Gastrocnemius medialis (tissue), 4 donors: ENCODE data around the gene PRR15. TPM values are rescaled to one million over a fixed set of nuclear protein-coding genes. Genes with fewer than 3 reads are reported as not detected.
A peak's percentile ranks its signal among the peaks of the same experiment; 100 is the strongest.

Experiments
- ATAC-seq, 2 donors: fragments of 150-250 bp; one replicate each; pipeline ENCODE4 v1.9.1; 2016
- DNase-seq, 2 donors: peaks; one replicate each; pipeline ENCODE4 v3.0.0-alpha.2; 2019
- H3K27ac ChIP-seq, 4 donors: fragments of 200-600 bp; sonication (generic); 1 replicate in 1 of 4; 2 replicates in 3 of 4; pipeline ENCODE4 v1.5.1; 2016 to 2018; ENCODE audit warnings: mild to moderate bottlenecking in 2 of 4, moderate library complexity in 1 of 4
- H3K27me3 ChIP-seq, 3 donors: fragments of 200-600 bp; sonication (generic) in 2 of 3; 1 replicate in 1 of 3; 2 replicates in 2 of 3; pipeline versions ENCODE4 v1.5.1 to v1.6.0; 2016 to 2019; ENCODE audit warnings: mild to moderate bottlenecking in 1 of 3, moderate library complexity in 1 of 3
- H3K36me3 ChIP-seq, 2 donors: fragments of 200-600 bp; sonication (generic) in 1 of 2; one replicate each; pipeline ENCODE4 v1.5.1; 2017 to 2018
- H3K4me1 ChIP-seq, 2 donors: fragments of 200-600 bp; sonication (generic) in 1 of 2; one replicate each; pipeline ENCODE4 v1.5.1; 2016 to 2017; ENCODE audit warnings: mild to moderate bottlenecking in 2 of 2
- H3K4me3 ChIP-seq, 4 donors: fragments of 200-600 bp; sonication (generic) in 3 of 4; 1 replicate in 1 of 4; 2 replicates in 3 of 4; pipeline ENCODE4 v1.5.1; 2016 to 2019; ENCODE audit warnings: mild to moderate bottlenecking in 2 of 4
- H3K9me3 ChIP-seq, 3 donors: fragments of 200-600 bp; sonication (generic) in 2 of 3; 1 replicate in 1 of 3; 2 replicates in 2 of 3; pipeline ENCODE4 v1.5.1; 2016 to 2019
- CTCF ChIP-seq, 5 experiments: fragments of 450-650 bp in 3 of 5; fragments of 200-600 bp in 2 of 5; sonication (generic) in 2 of 5; IDR thresholded peaks in 4 of 5; conservative IDR thresholded peaks in 1 of 5; 1 replicate in 4 of 5; 2 replicates in 1 of 5; pipeline ENCODE4 v1.5.1; 2016 to 2019; ENCODE audit warnings: antibody characterized with exemption in 5 of 5, mild to moderate bottlenecking in 3 of 5, moderate library complexity in 3 of 5
- POLR2A ChIP-seq, 2 donors: fragments of 450-650 bp; IDR thresholded peaks; one replicate each; pipeline ENCODE4 v1.6.1; 2017; ENCODE audit warnings: antibody characterized with exemption in 2 of 2, mild to moderate bottlenecking in 2 of 2, moderate library complexity in 2 of 2
- in situ Hi-C, 4 donors: fragments of 200-750 bp; cut with MboI; loops; one replicate each; pipeline versions ENCODE4 v1.15.0 to v1.8.0; 2017; ENCODE audit warnings: low sequenced_read_pairs in 4 of 4
- intact Hi-C: fragments of 100-400 bp; cut with DNase I; formaldehyde crosslinking; loops from one replicate; pipeline ENCODE4 v1.15.1; 2023; ENCODE audit warnings: low total_unique reads
- total RNA-seq, 4 donors: library from RNA; depleted of rRNA; stranded (reverse); fragments of >200 nt; gene quantifications; one replicate each; pipeline versions ENCODE4 v1.1.0 to v1.2.3, GENCODE V29; 2016

PRR15 gene
- total RNA-seq, 4 donors from 2014 or later: 0.20 to 1.3 TPM; not detected in 2

- ATAC-seq (no peak), DNase-seq (no peak)
- no peak overlapping the region for H3K4me3 ChIP-seq
- no peak for TF ChIP-seq POLR2A (IDR thresholded peaks at IDR 0.05)
- TF ChIP-seq CTCF (IDR thresholded peaks at IDR 0.05 in 4 of 5, conservative IDR thresholded peaks at IDR 0.05 in 1 of 5): no peak
- no peaks in the 10 kb centered on the region for H3K9me3 ChIP-seq
- no peak overlapping the region for H3K27ac ChIP-seq
- in situ Hi-C loops (no loop called here), intact Hi-C loops (no loop called here)
- no peaks in the 10 kb centered on the region for H3K27me3 ChIP-seq
- no peaks in the 10 kb centered on the region for H3K36me3 ChIP-seq
- no peaks in the 10 kb centered on the region for H3K4me1 ChIP-seq
These were observed 43.2 kb downstream of the PRR15 start for GRCh38 chr7:29606830-29607229.

DNA sequence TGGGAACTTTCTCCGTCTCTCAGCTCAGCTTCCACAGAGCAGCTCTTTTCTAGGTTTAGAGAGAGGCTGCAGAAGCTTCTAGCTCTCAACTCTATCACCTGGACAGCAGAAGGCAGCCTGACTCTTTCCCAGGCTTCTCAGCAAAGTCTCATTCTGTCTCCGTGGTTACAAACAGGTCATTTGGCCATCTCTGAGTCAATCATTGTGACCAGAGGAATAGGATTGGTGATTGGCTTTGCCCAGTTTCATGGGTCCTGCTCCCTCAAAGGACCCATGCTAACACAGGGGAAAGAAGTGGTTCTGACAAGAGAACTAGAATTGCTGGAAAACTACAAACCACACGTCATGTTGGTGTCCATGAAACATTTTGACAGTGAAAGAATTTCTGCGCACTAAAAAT lies 43.6 kb downstream of the PRR15 start:
- TF ChIP-seq POLR2A (IDR thresholded peaks at IDR 0.05) (no peak), CTCF (IDR thresholded peaks at IDR 0.05 in 4 of 5, conservative IDR thresholded peaks at IDR 0.05 in 1 of 5) (no peak)
- no peaks in the 10 kb centered on the region for H3K4me1 ChIP-seq
- no peak overlapping the region for H3K27ac ChIP-seq
- H3K27me3 ChIP-seq: no peaks in the 10 kb centered on the region
- no peak for ATAC-seq
- H3K4me3 ChIP-seq: no peak overlapping the region
- no peaks in the 10 kb centered on the region for H3K9me3 ChIP-seq
- DNase-seq: no peak
- intact Hi-C loops (no loop called here), in situ Hi-C loops (no loop called here)
- H3K36me3 ChIP-seq: no peaks in the 10 kb centered on the region

DNA sequence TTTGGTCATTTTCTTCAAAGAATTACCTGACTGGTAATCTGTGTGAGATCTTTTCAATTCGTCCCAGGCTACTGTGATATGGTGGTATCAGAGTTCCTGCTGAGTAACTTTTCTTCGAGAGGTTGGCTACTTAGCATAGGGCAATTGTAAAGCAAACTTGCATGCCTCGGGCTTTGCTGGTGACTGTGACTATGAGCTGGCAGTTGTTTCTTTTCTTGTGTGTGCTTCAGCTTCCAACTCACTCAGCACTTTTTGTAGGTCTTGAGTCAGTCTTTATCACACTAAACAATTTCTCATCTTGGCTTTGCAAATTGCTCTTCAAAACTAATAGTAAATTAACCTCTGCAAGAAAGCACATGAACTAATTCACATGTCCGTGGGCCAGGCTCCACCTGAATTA lies 44.3 kb downstream of the PRR15 start:
- TF ChIP-seq POLR2A (IDR thresholded peaks at IDR 0.05) (no peak), CTCF (IDR thresholded peaks at IDR 0.05 in 4 of 5, conservative IDR thresholded peaks at IDR 0.05 in 1 of 5) (no peak)
- ATAC-seq (no peak), DNase-seq (no peak)
- H3K4me3 ChIP-seq: no peak overlapping the region
- in situ Hi-C loops (no loop called here), intact Hi-C loops (no loop called here)
- no peaks in the 10 kb centered on the region for H3K36me3 ChIP-seq
- no peaks in the 10 kb centered on the region for H3K9me3 ChIP-seq
- no peaks in the 10 kb centered on the region for H3K27me3 ChIP-seq
- no peaks in the 10 kb centered on the region for H3K4me1 ChIP-seq
- no peak overlapping the region for H3K27ac ChIP-seq

DNA sequence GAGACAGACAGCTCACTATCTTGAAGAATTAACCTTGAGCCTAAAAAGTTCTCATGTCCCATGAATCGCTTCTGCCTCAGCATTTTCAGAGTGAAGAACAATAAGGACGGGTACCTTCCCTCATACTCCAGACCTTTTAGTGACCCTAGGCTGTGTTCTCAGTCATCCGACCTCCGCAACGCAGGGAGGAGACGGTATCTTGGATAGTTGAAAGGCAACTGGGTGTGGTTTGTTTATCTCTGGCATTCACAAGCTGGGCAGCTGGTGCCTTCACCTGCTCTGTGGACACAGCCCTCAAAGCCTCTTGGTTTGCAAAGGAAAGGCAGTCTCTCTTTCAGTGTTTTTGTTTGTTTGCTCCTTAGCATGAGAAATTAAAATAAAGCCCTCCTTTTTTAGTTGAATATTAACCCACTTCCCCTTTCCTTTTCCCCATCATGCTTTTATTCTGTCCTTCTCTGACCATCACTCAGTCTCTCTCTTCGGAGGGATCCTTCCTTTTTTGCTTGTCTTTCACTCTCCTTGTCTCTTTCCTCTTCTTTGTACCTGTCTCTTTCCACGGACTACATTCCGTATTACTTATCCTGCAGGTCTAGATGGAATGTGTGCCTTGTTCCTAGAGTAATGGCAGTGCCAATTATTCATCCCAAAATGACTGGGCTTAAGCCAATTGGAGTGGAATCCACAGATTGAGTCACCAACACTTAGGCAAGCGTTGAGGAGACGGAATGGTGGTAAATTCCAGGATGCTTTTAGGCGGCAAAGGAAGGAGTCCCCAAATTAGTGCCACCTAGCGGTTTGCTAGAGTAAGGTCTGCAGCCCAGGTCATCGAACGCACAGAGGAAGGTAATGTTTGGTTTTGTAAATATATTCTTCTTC lies 45.8 kb downstream of the PRR15 start:
- no peaks in the 10 kb centered on the region for H3K27me3 ChIP-seq
- TF ChIP-seq POLR2A (IDR thresholded peaks at IDR 0.05): no peak
- peak in 3 of 5 experiments; percentile 22 to 51 (median 23) for TF ChIP-seq CTCF (IDR thresholded peaks at IDR 0.05 in 4 of 5, conservative IDR thresholded peaks at IDR 0.05 in 1 of 5)
- no peak overlapping the region for H3K4me3 ChIP-seq
- intact Hi-C loops (no loop called here), in situ Hi-C loops (no loop called here)
- H3K4me1 ChIP-seq: no peaks in the 10 kb centered on the region
- DNase-seq (no peak), ATAC-seq (no peak)
- no peaks in the 10 kb centered on the region for H3K36me3 ChIP-seq
- H3K9me3 ChIP-seq: no peaks in the 10 kb centered on the region
- no peak overlapping the region for H3K27ac ChIP-seq
